ENCODE measurements around the gene NUMBL. TPM values are rescaled to one million over a fixed set of nuclear protein-coding genes. Genes with fewer than 3 reads are reported as not detected.

NUMBL gene
- polyA plus RNA-seq, 1 donor, result 32.6 TPM

DNA sequence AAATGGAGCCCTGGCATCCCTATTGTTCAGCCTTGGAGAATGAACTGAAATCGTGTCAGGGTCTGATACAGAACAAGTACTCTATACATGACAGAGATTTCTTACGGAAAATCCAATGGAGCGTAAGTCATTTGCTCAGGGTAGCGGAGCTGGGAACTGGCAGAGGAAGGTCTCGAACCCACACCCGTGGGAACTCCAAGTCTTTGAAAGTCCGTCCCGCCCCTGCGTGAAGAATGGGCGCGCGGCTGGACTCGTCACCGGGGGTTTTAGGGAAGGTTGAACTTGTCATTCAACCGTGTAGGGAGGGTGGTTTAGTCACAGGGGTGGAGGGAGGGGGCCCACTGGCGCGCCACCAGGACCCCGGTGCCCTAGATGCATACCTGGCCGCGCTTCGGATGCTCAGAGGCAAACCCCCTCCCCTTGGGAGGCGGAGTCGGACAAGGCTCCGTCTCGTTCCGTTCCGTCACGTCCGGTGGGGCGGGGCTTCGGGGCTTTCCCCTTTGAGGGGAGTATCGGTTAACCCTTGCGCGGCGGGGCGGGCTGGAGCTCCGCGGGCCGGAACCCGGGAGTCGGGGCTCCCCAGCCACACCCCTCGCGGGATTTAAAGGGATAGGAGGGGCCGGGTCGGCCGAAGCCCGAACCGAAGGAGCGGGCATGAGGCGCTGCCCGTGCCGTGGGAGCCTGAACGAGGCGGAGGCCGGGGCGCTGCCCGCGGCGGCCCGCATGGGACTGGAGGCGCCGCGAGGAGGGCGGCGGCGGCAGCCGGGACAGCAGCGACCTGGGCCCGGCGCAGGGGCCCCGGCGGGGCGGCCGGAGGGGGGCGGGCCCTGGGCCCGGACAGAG, 26.3 kb upstream of the NUMBL start, which contains the start of the genes COQ8B and ITPKC:
Gene COQ8B (minus strand): TSS at position 405 of the 843 bp plus-strand sequence. CDS start 2,254 bp downstream, outside the sequence.
Gene ITPKC (plus strand): TSS at position 631 of the 843 bp plus-strand sequence. CDS start 24 bp downstream, at position 655.
- DNase-seq (ENCODE audit: low read depth), result peak; percentile 95

DNA sequence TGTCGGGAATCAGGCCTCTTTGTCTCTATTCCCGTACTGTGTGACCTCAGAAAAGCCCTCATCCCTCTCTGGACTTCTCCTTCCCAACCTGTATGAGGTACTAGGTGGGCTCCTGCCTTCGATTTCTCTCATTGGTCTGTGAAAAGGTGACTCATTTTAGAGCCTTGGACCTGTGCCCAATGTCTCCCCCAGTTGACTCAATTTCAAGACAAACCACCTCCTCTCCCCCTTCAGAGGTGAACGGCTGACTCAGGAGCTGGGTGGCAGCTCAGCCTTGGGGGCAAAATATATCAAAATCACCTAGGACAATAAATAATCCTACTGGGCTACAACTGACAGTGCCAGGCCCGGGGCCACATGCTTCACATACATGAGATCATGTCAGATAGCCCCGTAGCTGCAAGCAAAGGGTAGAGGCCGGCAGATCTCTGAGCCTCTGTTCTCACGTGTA, 25.6 kb upstream of the NUMBL start:
- no peak for DNase-seq (ENCODE audit: low read depth)

DNA sequence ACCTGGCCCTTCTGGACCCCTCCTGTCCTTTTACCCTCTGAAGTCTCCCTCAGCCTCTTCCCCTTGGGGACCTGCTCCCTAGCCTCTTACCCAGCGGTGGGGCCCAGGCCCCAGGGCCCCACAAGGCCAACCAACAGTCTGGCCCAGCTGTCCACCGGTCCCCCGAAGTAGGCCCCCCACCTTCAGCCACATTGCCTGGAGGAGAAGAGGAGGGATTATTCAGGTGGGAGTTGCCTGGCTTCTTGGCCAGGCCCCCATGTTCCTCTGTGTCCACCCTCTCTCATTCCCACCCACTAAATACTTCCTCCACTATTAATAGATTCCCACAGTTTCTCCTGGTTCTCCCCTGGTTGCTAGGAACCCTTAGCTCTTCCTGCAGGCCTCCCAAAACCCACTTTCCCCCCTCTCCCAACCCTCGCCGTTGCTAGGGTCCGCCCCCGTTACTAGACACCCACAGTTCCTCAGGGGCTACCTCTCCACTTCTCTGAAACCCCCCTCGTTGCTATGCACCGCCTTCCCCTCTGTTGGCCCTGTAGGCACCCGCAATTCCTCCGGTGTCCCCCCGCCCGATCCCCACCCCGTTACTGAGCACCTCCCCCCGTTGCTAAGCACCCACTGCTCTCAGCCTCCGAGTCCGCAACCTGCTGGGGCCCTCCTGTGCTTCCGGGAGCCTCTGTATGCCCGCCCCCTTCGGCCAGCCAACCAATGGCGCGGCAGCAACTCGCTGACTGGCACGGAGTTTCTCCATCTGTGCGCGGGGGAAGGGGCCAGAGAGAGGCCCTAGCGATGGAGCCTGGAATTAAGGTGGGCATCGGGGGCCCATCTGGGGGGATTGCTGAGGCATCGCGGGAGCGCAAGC, 24.2 kb upstream of the NUMBL start:
- DNase-seq (ENCODE audit: low read depth), result peak; percentile 80

DNA sequence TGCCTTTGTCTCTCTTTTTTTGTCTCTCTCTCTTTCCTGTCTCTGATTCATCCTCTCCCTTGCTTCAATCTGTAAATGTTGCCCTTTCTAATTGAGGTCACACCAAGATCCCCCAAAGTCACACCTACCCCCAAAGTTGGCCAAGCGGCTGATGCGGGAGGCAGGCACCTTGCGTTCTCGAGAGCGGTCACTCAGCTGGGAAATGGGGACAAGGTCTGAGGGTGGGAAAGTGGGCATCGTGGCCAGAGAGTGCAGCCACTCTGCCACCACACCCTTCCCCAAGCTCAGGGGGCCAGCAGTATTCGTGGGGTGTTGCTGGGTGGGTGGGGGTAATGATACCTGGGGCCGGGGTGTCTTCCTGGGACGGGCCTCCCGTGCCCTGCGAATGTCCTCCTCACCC, 23.5 kb upstream of the NUMBL start:
- DNase-seq (ENCODE audit: low read depth), result no peak

DNA sequence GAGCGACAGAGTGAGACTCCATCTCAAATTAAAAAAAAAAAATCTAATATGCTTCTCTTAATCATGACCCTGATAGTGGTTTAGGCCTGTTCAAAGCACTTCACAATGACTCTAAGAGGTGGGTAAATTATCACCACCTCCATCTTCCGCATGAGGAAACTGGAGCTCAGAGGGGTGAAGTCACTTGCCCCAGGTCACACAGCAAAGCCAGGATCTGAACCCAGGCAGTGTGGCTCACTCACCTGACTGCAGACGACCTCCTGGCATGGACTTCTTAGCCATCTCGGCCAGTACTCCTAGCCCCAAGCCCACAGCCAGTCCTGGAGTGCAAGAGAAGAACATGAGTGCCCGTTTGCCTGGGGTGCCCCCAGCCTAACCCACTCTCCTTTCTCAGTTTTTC, 19.4 kb upstream of the NUMBL start:
- no peak for DNase-seq (ENCODE audit: low read depth)

DNA sequence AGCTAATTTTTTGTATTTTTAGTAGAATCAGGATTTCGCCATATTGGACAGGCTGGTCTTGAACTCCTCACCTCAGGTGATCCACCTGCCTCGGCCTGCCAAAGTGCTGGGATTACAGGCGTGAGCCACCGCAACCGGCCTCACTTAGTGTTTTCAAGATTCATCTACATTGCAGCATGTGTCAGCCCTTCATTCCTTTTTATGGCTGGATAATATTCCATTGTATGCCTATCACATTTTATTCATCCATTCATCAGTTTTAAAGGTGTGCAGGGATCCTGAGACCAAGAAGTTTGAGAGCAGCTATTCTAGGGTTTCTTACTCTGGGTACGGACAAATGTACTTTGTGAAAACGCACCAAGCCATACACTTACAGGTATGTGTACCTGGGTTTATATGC, 17.2 kb upstream of the NUMBL start:
- DNase-seq (ENCODE audit: low read depth), result no peak

DNA sequence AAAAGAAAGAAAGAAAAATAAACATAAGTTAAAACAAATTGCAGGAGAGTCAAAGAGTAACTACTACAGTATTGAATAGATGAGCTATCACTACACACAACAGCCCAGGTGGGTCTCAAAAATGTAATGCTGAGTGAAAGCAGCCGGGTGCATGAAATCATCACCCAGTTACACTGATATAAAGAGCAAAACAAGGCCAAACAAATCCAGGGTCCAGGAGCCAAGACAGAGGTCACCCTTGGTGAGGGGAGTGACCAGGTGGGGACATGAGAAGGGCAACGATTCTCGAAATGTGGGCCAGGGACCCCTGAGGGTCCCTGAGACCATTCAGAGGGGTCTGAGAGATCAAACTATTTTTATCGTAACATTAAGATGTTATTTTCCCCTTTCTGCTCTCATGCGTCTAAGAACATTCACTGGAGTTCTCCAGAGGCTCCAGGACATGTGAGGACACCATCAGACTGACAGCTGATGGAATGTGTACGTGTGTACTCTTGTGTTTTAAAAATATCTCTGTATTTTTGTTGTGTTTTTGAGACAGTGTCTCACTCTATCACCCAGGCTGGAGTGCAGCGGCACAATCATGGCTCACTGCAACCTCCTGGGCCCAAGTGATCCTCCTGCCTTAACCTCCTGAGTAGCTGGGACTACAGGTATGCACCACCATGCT, 15.6 kb upstream of the NUMBL start:
- no peak for DNase-seq (ENCODE audit: low read depth)

DNA sequence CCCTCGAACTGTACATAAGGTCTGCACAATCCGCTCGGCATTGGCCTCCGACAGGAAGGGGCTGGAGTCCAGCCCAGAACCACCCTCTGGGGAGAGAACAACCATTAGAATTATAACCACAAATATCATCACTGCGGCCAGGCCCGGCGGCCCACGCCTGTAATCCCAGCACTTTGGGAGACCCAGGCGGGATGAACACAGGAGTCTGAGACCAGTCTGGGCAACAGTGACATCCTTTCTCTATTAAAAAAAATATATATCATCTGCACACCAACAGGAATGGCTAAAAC, 14.9 kb upstream of the NUMBL start:
- DNase-seq (ENCODE audit: low read depth), result no peak

DNA sequence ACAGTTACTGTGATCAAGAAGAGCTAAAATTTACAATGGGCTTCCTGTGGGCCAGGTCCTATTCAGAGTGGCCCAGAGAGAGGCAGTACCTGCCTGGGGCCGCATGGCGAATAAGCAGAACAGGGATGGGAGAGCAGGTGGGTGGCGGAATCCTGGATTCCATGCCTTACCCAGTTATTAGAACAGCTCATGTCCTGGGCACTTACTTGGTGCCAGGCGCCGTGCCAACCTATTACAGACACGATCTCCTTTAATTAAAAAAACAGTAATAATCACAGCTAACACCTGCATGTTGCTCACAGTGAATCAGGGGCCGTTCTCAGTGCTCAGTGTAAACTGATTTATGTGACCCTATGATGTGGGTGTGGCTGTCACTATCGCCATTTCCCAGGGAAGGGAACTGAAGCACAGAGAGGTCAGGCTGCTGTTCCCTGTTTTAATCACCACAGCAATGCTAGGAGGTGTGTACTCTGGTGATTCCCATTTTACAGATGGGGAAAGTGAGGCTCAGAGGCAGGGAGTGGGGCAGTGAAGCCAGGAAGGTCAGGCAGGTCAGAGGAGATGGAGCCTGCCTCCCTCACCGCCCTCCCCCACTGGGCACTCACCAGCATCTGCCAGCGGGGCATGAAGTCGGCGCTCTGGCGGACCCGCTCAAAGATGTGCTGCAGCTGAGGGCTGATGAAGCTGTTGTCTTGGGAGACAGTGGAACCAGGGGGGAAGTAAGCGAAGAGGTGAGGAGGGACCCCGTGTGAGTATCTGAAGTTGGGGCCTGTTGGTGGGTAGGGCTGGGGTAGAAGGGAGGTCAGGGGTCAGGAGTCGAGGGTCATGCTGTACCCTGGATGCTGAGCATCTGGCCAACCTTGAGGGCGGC, 14.3 kb upstream of the NUMBL start:
- DNase-seq (ENCODE audit: low read depth), result no peak

DNA sequence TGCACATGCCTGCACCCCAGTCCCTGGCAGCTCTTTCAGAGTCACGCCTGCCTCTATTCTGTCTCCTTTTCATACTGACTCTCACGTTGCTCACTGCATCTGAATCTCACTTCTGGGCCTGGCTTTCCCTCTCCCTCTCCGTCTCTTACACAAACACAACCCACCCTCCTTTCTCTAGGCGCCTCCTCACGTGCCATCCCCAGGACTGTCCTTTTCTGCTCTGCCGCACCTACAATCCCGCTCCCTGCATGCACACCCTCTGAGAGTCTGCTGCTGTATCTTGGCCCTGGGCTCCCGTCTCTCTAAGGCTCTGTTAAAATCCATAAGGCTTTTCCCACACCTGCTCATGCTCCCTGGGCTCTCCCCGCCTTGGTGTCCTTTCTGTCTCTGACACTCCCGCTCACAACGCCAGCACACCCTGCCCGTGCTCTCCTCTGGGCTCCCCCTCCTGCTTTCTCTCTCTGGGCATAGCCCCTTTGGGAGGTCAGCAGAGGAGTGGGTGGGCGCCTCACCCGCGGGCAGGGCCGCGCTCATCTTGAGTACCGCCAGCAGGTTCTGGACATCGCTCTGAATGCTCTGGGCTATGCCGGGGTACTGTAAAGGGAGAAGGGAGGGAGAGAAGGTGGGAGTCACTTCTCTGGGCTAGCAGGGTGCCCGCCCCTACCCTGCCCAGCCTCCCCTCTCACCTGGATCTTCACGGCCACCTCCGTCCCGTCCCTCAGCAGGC, 12.7 kb upstream of the NUMBL start:
- DNase-seq (ENCODE audit: low read depth), result no peak

DNA sequence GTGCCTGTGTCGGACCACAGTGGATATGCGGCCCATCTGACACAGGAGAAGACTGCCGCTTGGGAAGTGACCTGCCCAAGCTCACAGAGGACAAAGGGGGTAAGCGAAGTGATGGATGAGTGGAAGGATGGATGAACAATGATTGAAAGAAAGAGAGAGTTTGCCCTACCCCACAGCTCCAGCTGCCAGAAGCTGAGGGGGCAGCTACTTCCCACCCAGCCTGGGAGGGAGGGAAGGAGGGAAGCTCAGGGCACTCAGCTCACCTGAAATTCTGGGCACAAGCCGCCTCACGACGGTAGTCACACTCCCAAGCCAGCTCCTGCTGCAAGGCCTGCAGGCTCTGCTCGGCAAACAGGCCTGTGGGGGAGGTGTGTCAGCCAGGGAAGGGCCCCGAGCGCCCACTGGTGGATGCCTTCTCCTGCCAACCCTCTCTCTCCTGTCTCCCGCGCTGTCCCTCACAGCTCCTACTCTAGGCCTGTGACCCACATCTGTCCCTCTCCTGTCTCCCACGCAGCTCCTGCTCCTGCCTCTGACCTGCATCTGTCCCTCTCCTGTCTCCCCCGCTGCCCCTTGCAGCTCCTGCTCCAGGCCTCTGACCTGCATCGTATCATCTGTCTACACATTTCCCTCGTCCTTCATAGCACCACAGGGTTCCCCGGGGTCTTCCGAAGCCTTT, 12.0 kb upstream of the NUMBL start:
- DNase-seq (ENCODE audit: low read depth), result no peak

DNA sequence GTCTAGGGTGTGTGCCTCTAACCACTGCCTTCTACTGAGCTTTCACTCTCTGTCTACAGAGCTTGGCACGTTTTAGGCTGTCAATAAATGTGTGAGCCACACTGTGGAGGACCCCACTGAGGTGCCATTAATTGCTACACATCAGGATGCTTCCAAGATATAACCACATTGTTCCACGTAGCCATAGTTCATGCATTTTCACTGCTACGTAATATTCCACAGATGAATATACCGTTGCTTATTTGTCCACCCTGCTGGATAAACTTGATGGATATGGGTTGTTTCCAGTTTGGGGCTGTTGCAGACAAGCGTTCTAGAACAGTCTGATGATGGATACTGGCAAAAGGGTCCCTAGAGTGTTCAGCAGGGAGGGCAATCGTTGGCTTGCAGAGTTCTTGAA, 11.3 kb upstream of the NUMBL start:
- DNase-seq (ENCODE audit: low read depth), result no peak

DNA sequence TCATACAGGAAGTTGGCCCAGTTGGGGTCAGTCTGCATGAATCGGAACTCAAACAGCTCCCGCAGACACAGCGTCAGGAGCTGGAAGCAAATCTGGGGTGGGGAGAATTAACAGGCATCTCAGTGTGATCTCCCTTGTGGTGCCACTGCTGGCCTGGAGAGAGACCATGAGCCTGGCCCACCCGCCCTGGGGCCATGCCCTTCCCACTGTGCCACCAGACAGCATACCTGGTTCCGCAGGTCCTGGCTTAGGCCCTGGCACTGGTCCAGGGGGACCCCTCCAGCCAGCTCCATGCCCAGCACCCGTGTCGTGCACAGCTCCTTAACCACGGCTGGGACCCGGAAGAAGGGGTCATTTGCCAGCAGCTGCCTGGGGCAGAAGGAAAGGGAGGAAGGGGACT, 9.6 kb upstream of the NUMBL start:
- DNase-seq (ENCODE audit: low read depth), result no peak

DNA sequence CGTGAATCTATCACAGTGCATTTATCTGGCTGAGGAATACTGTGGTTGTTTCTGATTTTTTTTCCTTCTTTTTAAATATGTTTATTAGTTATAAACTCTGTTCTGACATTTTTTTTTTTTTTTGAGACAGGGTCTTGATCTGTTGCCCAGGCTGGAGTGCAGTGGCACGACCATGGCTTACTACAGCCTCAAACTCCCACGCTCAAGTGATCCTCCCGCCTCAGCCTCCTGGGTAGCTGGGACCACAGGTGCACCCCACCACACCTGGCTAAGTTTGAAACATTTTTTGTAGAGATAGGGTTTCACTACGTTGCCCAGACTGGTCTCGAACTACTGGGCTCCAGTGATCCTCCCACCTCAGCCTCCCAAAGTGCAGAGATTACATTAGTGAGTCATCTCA, 6.6 kb upstream of the NUMBL start:
- no peak for DNase-seq (ENCODE audit: low read depth)

DNA sequence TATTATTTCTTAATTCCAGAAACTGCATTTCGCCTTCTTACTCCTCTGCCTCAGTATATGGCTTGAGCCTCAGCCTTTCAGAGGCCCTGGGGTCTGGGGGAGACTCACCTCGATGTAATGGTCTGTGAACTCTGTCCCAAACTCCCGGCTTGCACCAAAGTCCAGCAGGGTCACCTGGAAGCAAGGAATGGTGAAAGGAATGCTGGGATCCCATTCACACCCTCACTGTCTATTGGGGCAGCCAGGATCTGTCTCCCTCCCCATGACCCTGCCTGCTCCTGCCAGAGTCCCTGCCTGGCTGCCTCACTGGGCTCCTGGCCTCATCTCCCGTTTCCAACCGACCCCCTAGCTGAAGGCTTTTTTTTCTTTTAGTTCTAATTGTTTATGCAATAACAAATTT, 5.4 kb upstream of the NUMBL start:
- no peak for DNase-seq (ENCODE audit: low read depth)

DNA sequence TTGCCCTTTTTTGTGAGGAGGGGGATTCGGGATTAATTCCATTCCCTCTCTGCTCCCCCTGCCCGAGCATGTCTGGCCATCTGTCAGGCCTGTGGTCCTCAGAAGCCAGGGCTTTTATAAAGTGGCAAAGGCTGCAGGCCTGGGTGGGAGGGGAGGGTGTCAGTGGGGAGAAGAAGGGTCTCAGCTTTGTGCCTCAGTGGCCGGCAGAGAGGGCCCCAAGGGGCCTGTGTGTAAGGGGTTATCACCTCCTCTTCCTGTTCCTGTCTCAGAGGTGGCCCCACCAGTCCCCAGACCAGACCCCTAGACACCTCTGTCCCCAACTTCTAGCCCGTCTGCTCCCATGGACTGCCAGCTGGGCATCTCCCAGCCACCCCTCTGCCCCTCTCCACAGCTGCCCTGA, 3.4 kb upstream of the NUMBL start:
- DNase-seq (ENCODE audit: low read depth), result no peak

DNA sequence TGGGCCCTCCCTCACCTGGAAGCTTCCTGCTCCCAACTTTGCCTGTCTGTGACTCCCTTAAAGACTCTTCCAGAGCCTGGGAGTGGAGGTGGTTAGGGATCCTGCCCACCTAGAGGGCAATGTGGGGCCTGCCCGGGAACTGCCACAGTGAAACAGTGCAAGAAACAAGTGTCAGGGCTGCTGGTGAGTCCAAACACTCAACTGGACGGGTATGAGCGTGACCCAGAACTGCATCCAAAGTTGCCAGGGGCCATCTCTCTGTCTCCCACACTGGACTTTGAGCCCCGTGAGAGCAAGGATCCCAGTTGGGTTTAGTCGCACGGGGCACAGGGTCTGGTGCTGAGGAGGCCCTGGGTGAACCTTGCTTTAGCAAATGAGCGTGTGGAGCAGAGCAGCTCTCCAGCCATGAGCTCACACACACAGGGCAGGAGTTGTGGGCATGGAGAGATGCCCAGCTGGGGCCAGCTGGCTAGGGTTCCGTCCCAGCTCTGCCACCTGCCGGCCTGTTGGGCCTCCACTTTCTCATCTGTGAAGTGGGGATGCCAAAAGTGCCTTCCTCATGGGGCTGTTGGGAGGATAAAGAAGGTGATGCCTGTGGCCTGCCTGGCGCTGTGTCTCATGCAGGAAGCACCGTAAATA, 2.8 kb upstream of the NUMBL start:
- DNase-seq (ENCODE audit: low read depth), result no peak

DNA sequence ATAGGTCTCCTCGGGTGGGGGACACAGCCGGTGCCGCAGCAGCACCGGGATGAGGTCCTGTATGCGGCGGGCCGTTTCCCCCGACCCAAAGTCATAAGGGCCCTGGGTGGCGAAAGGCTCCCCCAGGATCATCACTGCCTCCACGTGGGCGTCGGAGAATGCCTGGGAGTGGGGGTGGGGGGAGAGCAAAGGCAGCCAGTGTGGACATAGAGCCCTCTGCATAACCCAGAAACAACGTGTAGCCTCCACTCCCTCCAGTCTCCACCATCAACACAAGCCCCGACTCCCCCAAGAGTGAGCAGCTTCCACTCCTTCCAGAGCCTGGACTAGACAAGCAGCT, 1.7 kb upstream of the NUMBL start:
- DNase-seq (ENCODE audit: low read depth), result no peak

DNA sequence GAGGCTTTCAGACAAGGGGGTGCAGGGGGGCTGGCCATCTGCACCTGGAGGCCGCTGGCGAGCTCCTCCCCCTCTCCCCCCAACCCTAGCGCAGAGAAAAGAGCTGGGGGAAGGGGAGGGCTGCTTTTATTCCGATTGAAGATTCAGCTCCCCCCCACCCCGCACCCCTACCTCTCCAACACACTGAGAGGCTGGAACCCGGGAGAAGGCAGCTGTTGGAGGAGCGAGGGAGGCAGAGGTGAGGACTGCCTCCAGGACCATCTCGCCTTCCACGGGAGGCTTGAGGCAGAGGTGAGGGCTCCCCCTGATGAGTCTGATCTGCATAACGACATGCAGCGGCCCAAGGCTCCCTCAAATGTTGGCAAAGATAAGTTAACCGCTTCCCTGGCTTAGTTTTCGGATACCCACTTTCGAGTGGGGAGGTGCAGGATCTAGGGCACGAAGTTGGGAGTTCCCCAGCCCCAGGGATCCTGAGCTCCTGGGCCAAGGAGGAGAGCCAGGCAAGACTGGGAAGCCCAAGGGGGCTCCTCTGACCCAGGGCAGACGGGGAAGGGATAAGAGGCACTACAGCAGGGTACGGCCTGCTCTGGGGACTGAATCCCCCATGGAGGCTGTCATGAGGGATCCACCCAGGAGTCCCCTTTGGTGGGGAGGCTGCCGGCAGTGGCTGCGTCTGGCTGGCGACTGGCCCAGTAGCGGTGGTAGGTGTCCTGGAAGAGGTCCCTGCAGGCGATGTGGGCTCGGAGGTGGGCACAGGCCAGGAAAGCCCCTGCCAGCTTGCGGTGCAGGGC, 1.2 kb upstream of the NUMBL start:
- no peak for DNase-seq (ENCODE audit: low read depth)
